Heart right ventricle (tissue), 16 donors: ENCODE results near the gene CLTB. TPM values are rescaled to one million over a fixed set of nuclear protein-coding genes. Genes with fewer than 3 reads are reported as not detected.

Experiments
- ATAC-seq, 8 donors: fragments of 200-7000 bp; cut with Tn5 transposase; one replicate each; pipeline ENCODE4 v1.9.1; 2020; ENCODE audit warnings: mild to moderate bottlenecking in 8 of 8, moderate library complexity in 8 of 8, moderate number of reproducible peaks in 1 of 8
- DNase-seq, 2 donors: peaks; one replicate each; pipeline ENCODE4 v3.0.0-alpha.2; 2020
- H3K27ac ChIP-seq, 10 donors: fragments of 200-600 bp; sonication (generic) in 2 of 10; one replicate each; pipeline versions ENCODE4 v1.5.0 to v1.8.0; 2020 to 2022; ENCODE audit warnings: mild to moderate bottlenecking in 3 of 10
- H3K27me3 ChIP-seq, 7 donors: fragments of 200-600 bp; one replicate each; pipeline ENCODE4 v1.8.0; 2021 to 2022; ENCODE audit warnings: mild to moderate bottlenecking in 2 of 7
- H3K36me3 ChIP-seq, 9 donors: fragments of 200-600 bp; sonication (generic) in 1 of 9; one replicate each; pipeline versions ENCODE4 v1.5.0 to v1.8.0; 2020 to 2022; ENCODE audit warnings: mild to moderate bottlenecking in 2 of 9
- H3K4me1 ChIP-seq, 9 donors: fragments of 200-600 bp; sonication (generic) in 1 of 9; one replicate each; pipeline versions ENCODE4 v1.5.0 to v1.8.0; 2020 to 2022; ENCODE audit warnings: mild to moderate bottlenecking in 4 of 9
- H3K4me3 ChIP-seq, 10 donors: fragments of 200-600 bp; sonication (generic) in 2 of 10; one replicate each; pipeline versions ENCODE4 v1.5.0 to v1.8.0; 2020 to 2022; ENCODE audit warnings: mild to moderate bottlenecking in 7 of 10, moderate library complexity in 2 of 10
- H3K9me3 ChIP-seq, 11 donors: fragments of 200-600 bp in 10 of 11; sonication (generic) in 2 of 11; one replicate each; pipeline versions ENCODE4 v1.5.0 to v1.8.0; 2013 to 2022; ENCODE audit warnings: mild to moderate bottlenecking in 2 of 11, control low read depth in 1 of 11, moderate library complexity in 1 of 11
- CTCF ChIP-seq, 9 donors: fragments of 200-600 bp; sonication (generic) in 2 of 9; IDR thresholded peaks; one replicate each; pipeline versions ENCODE4 v1.5.0 to v1.8.0; 2021 to 2022; ENCODE audit warnings: antibody characterized with exemption in 9 of 9, mild to moderate bottlenecking in 5 of 9, moderate library complexity in 1 of 9
- WGBS, 2 donors: extraction: QIAGEN DNeasy Blood & Tissue Kit; methylation state at CpG; one replicate each; pipeline ENCODE4 v1.1.7; 2013; ENCODE audit warnings: inconsistent platforms in 1 of 2; 5-methylcytosine and 5-hydroxymethylcytosine counted together
- intact Hi-C, 10 donors: fragments of 100-400 bp; cut with DNase I; formaldehyde crosslinking; loops; one replicate each; pipeline versions ENCODE4 v1.11.1 to v1.14.2; 2022
- polyA plus RNA-seq, 2 donors: library from polyadenylated mRNA; stranded (reverse); fragments of 200-250 nt; gene quantifications; one replicate each; pipeline ENCODE4 v1.2.3, GENCODE V29; 2013
- total RNA-seq, 10 donors: library from RNA; stranded (reverse); fragmentation: NEBNext Ultra II Directional in 3 of 10; extraction: Animal tissue kit (Norgen Biotek cat#: 25700) in 3 of 10; gene quantifications; one replicate each; pipeline versions ENCODE4 v1.2.1 to v1.2.4, GENCODE V29; 2021 to 2023
- donor health status: Arrhythmogenic right ventricular cardiomyopathy.
- donor health status: ischemic (EF 13 %, LVEDD 7.1; RV severe dilation, severe dysfunction).
- donor health status: healthy with polysubstance abuse.
- donor health status: DM: no; HTN: yes; CAD: no.
- donor health status: DM: no; HTN: no; CAD: no.
- donor health status: ischemic (EF 25% LVEDD 6.9; RV normal size, moderate dysfunction).
- donor health status: ischemic (EF 25% LVEDD 5.7; RV mildly dilated, moderate dysfunction).
- donor health status: healthy.
- donor health status: DM: yes; HTN: yes; CAD: no.
- donor health status: Ischemic cardiomyopathy.
- donor health status: ischemic (EF 35%, LVEDD 5.7; RV mildly dilated, moderate dysfunction).
- donor health status: nonischemic (EF 11% LVEDD 7.7; RV severe dilation, severe dysfunction).
- donor health status: DM: yes; HTN: yes; CAD: no.
- donor health status: PGD.
- donor health status: ischemic (EF 29% LVEDD 5.4; RV normal size, mild dysfunction).
- donor health status: nonischemic (EF 23%, LVEDD 6.1; RV moderate dilation, normal function).

CLTB gene
- total and polyA plus RNA-seq, 12 donors, result 192 to 569 (median 229) TPM

- DNase-seq, result no peak
These were observed 42.7 kb upstream of the CLTB start for GRCh38 chr5:176458904-176459561.

GRCh38 chr5:176454724-176455394 lies 38.5 kb upstream of the CLTB start:
- H3K36me3 ChIP-seq, result peaks cover 0 to 41% (median 5%) of the 10 kb centered on the region in 9 donors
- ATAC-seq (no peak), DNase-seq (no peak)
- H3K4me1 ChIP-seq, result peaks cover 0 to 55% (median 33%) of the 10 kb centered on the region in 9 donors
- no peak for TF ChIP-seq CTCF (IDR thresholded peaks at IDR 0.05)
- H3K27ac ChIP-seq, result no peak overlapping the region
- H3K9me3 ChIP-seq, result no peaks in the 10 kb centered on the region
- 92 to 97% methylated on average over 4 of the region's 4 CpGs for WGBS, 2 donors
- no peaks in the 10 kb centered on the region for H3K27me3 ChIP-seq
- H3K4me3 ChIP-seq, result no peak overlapping the region
- intact Hi-C loops, result no loop called here

More at GRCh38 chr5:176458904-176459561, 42.7 kb upstream of the CLTB start:
- Histone ChIP-seq H3K4me3 (no peak overlapping the region), H3K27me3 (no peaks in the 10 kb centered on the region), H3K9me3 (no peaks in the 10 kb centered on the region), H3K27ac (peak overlapping the region in 1 of 10 donors; percentile 10), H3K4me1 (peaks cover 0 to 40% (median 19%) of the 10 kb centered on the region in 9 donors), H3K36me3 (peaks cover 0 to 14% (median 0%) of the 10 kb centered on the region in 9 donors)
- WGBS, 2 donors, result 99 to 100% methylated on average over 3 of the region's 3 CpGs
- ATAC-seq, result no peak
- no peak for TF ChIP-seq CTCF (IDR thresholded peaks at IDR 0.05)
- intact Hi-C loops, result no loop called here

GRCh38 chr5:176450077-176450476 lies 33.7 kb upstream of the CLTB start:
- 77 to 88% methylated on average over 1 of the region's 1 CpG for WGBS, 2 donors
- Histone ChIP-seq H3K36me3 (peaks cover 0 to 31% (median 5%) of the 10 kb centered on the region in 9 donors), H3K4me3 (no peak overlapping the region), H3K9me3 (no peaks in the 10 kb centered on the region), H3K27ac (no peak overlapping the region), H3K27me3 (no peaks in the 10 kb centered on the region), H3K4me1 (peaks cover 7 to 49% (median 33%) of the 10 kb centered on the region in 9 donors)
- intact Hi-C loops, result no loop called here
- TF ChIP-seq CTCF (IDR thresholded peaks at IDR 0.05), result no peak
- ATAC-seq (no peak), DNase-seq (no peak)

GRCh38 chr5:176447978-176448608 lies 31.8 kb upstream of the CLTB start, which contains the start of gene FAF2:
Gene FAF2, plus strand, starts transcription at chr5:176448385. Its CDS starts 23 bp downstream, at chr5:176448408.
- intact Hi-C loops, result loop anchor here in 6 of 10 donors (1.0 to 5.0 kb wide), 7 partner anchors 31 to 199 kb away; partner anchors contain the start of genes CLTB (in 4 of the 6), RNF44 (in 3 of the 6), KIAA1191 (in 1 of the 6) and TSPAN17 (in 1 of the 6)
- no peaks in the 10 kb centered on the region for H3K9me3 ChIP-seq
- H3K4me1 ChIP-seq, result peaks cover 7 to 44% (median 33%) of the 10 kb centered on the region in 9 donors
- H3K27ac ChIP-seq, result peak within 1 kb of the TSS; percentile 76 to 98 (median 95)
- H3K36me3 ChIP-seq, result peaks cover 0 to 17% (median 0%) of the 10 kb centered on the region in 9 donors
- TF ChIP-seq CTCF (IDR thresholded peaks at IDR 0.05), result peak; percentile 97 to 100 (median 99)
- DNase-seq (peak; percentile 95 to 96), ATAC-seq (peak; percentile 98 to 100 (median 99))
- no peaks in the 10 kb centered on the region for H3K27me3 ChIP-seq
- H3K4me3 ChIP-seq, result peak within 1 kb of the TSS; percentile 70 to 96 (median 90)
- WGBS, 2 donors, result 0% methylated on average over 50 of the region's 50 CpGs
